ENCODE data around the gene SCLY.

The SCLY gene

GRCh38 chr2:238133499-238134392, 72.9 kb downstream of the SCLY start:
- POLR2A ChIA-PET = no interaction called here
- no peak for TF ChIP-seq CTCF (IDR thresholded peaks at IDR 0.05; ENCODE audit: insufficient read depth, low read length, missing control alignments)

GRCh38 chr2:238134393-238134785, 73.6 kb downstream of the SCLY start:
- no peak overlapping the region for H3K4me3 ChIP-seq (ENCODE audit: low read depth, low read length)
- no peak for DNase-seq (ENCODE audit: low read depth, low spot score)
- CTCF ChIA-PET = no interaction called here
- POLR2A ChIA-PET = no interaction called here
- no peak for TF ChIP-seq CTCF (IDR thresholded peaks at IDR 0.05; ENCODE audit: insufficient read depth, low read length, missing control alignments)

More at GRCh38 chr2:238133499-238134392, 72.9 kb downstream of the SCLY start:
- CTCF ChIA-PET = no interaction called here
- H3K4me3 ChIP-seq (ENCODE audit: low read depth, low read length) = no peak overlapping the region
- no peak for DNase-seq (ENCODE audit: low read depth, low spot score)

- POLR2A ChIA-PET = no interaction called here
- CTCF ChIA-PET = interaction anchor here (0.8 kb wide), 1 partner anchor 125 kb away, joined by 3 read pairs; no protein-coding TSS in a partner anchor
- no peak overlapping the region for H3K4me3 ChIP-seq (ENCODE audit: low read depth, low read length)
- no peak for TF ChIP-seq CTCF (IDR thresholded peaks at IDR 0.05; ENCODE audit: insufficient read depth, low read length, missing control alignments)
- no peak for DNase-seq (ENCODE audit: low read depth, low spot score)
These were observed 74.9 kb downstream of the SCLY start for GRCh38 chr2:238135601-238136150.

- H3K4me3 ChIP-seq (ENCODE audit: low read depth, low read length) = no peak overlapping the region
- POLR2A ChIA-PET = interaction anchor here (0.6 kb wide), 1 partner anchor 17 kb away, joined by 3 read pairs; no protein-coding TSS in a partner anchor
- CTCF ChIA-PET = interaction anchor here (1.2 to 2.2 kb wide), 5 partner anchors 9 to 126 kb away, joined by 3 to 13 read pairs (median 4); no protein-coding TSS in a partner anchor
- no peak for TF ChIP-seq CTCF (IDR thresholded peaks at IDR 0.05; ENCODE audit: insufficient read depth, low read length, missing control alignments)
- DNase-seq (ENCODE audit: low read depth, low spot score) = no peak
These were observed 76.2 kb downstream of the SCLY start for GRCh38 chr2:238136820-238137537.

GRCh38 chr2:238137885-238138284, 77.1 kb downstream of the SCLY start:
- POLR2A ChIA-PET = interaction anchor here (0.6 kb wide), 1 partner anchor 17 kb away, joined by 3 read pairs; no protein-coding TSS in a partner anchor
- H3K4me3 ChIP-seq (ENCODE audit: low read depth, low read length) = no peak overlapping the region
- TF ChIP-seq CTCF (IDR thresholded peaks at IDR 0.05; ENCODE audit: insufficient read depth, low read length, missing control alignments) = no peak
- DNase-seq (ENCODE audit: low read depth, low spot score) = no peak
- CTCF ChIA-PET = interaction anchor here (1.2 to 2.2 kb wide), 5 partner anchors 10 to 125 kb away, joined by 3 to 13 read pairs (median 4); no protein-coding TSS in a partner anchor
